Nephron progenitor cell (in vitro differentiated cells): ENCODE data around the gene FEN1.

Source experiments
- DNase-seq: peaks from one replicate; pipeline ENCODE4 v3.0.0; 2021
- H3K27ac Mint-ChIP-seq: 2 replicates; pipeline ENCODE4 v1.8.0; 2021; ENCODE audit warnings: mild to moderate bottlenecking, moderate library complexity, mixed read lengths
- H3K27me3 Mint-ChIP-seq: 2 replicates; pipeline ENCODE4 v1.8.0; 2021; ENCODE audit warnings: mild to moderate bottlenecking, low read depth, mixed read lengths; ENCODE audit not compliant: poor library complexity
- H3K36me3 Mint-ChIP-seq: 2 replicates; pipeline ENCODE4 v1.8.0; 2021; ENCODE audit warnings: low read depth, mixed read lengths
- H3K4me1 Mint-ChIP-seq: 2 replicates; pipeline ENCODE4 v1.8.0; 2021; ENCODE audit warnings: mixed read lengths
- H3K4me3 Mint-ChIP-seq: 2 replicates; pipeline ENCODE4 v1.8.0; 2021; ENCODE audit warnings: mild to moderate bottlenecking, moderate library complexity, mixed read lengths
- H3K9me3 Mint-ChIP-seq: 2 replicates; pipeline ENCODE4 v1.8.0; 2021; ENCODE audit warnings: mild to moderate bottlenecking, moderate library complexity, mixed read lengths
- CTCF ChIP-seq: fragments of 200-600 bp; sonication (generic); IDR thresholded peaks from 2 replicates; pipeline ENCODE4 v1.5.0; 2021; ENCODE audit warnings: antibody characterized with exemption

The FEN1 gene

GRCh38 chr11:61783717-61784505 lies 8.8 kb upstream of the FEN1 start:
- Mint-ChIP-seq H3K27ac (peak overlapping the region; percentile 85), H3K9me3 (no peaks in the 10 kb centered on the region), H3K4me3 (no peak overlapping the region), H3K27me3 (no peaks in the 10 kb centered on the region), H3K4me1 (peaks cover 44% of the 10 kb centered on the region), H3K36me3 (peaks cover 32% of the 10 kb centered on the region)
- no peak for DNase-seq
- no peak for TF ChIP-seq CTCF

GRCh38 chr11:61784506-61784805 lies 8.3 kb upstream of the FEN1 start:
- peak overlapping the region; percentile 57 for H3K27ac Mint-ChIP-seq
- H3K9me3 Mint-ChIP-seq = no peaks in the 10 kb centered on the region
- H3K4me1 Mint-ChIP-seq = peaks cover 43% of the 10 kb centered on the region
- H3K27me3 Mint-ChIP-seq = no peaks in the 10 kb centered on the region
- no peak overlapping the region for H3K4me3 Mint-ChIP-seq
- H3K36me3 Mint-ChIP-seq = peaks cover 35% of the 10 kb centered on the region
- DNase-seq = no peak
- TF ChIP-seq CTCF = no peak

- H3K9me3 Mint-ChIP-seq = no peaks in the 10 kb centered on the region
- peaks cover 47% of the 10 kb centered on the region for H3K36me3 Mint-ChIP-seq
- peak; percentile 56 for DNase-seq
- H3K4me3 Mint-ChIP-seq = peak overlapping the region; percentile 47
- H3K27me3 Mint-ChIP-seq = no peaks in the 10 kb centered on the region
- H3K4me1 Mint-ChIP-seq = peaks cover 48% of the 10 kb centered on the region
- H3K27ac Mint-ChIP-seq = peak overlapping the region; percentile 71
- TF ChIP-seq CTCF = peak; percentile 14
These were observed 6.8 kb upstream of the FEN1 start for GRCh38 chr11:61785837-61786402.

- no peaks in the 10 kb centered on the region for H3K9me3 Mint-ChIP-seq
- H3K27me3 Mint-ChIP-seq = no peaks in the 10 kb centered on the region
- DNase-seq = peak; percentile 39
- peak overlapping the region; percentile 59 for H3K27ac Mint-ChIP-seq
- peaks cover 44% of the 10 kb centered on the region for H3K36me3 Mint-ChIP-seq
- peaks cover 56% of the 10 kb centered on the region for H3K4me1 Mint-ChIP-seq
- no peak overlapping the region for H3K4me3 Mint-ChIP-seq
- TF ChIP-seq CTCF = peak; percentile 51
These were observed 4.7 kb upstream of the FEN1 start for GRCh38 chr11:61787928-61788491.

GRCh38 chr11:61791737-61792309 lies 888 bp upstream of the FEN1 start:
- Mint-ChIP-seq H3K4me1 (peaks cover 45% of the 10 kb centered on the region), H3K27me3 (no peaks in the 10 kb centered on the region), H3K9me3 (no peaks in the 10 kb centered on the region), H3K27ac (peak overlapping the region; percentile 100), H3K36me3 (peaks cover 40% of the 10 kb centered on the region), H3K4me3 (peak overlapping the region; percentile 96)
- DNase-seq = peak; percentile 65
- no peak for TF ChIP-seq CTCF
